Limb (tissue), 2 donors: ENCODE results near the gene APOC4.

Experiments
- DNase-seq, 2 donors: peaks; one replicate each; pipeline ENCODE4 v3.0.0-alpha.2; 2016; ENCODE audit errors: extremely low spot score in 2 of 2

APOC4 gene

GRCh38 chr19:44993526-44993925, 51.5 kb downstream of the APOC4 start:
- no peak for DNase-seq

GRCh38 chr19:44993926-44994537, 52.0 kb downstream of the APOC4 start:
- DNase-seq: no peak
